NOMO-1 treated with DMSO at 0.1 percent for 48 hours (cell line): Measurements from ENCODE around the gene C6orf163.

Experiments
- DNase-seq: peaks from one replicate; lab custom pipeline; 2025; ENCODE audit not compliant: unreplicated experiment; lab: John Stamatoyannopoulos, UW

C6orf163 gene

DNA sequence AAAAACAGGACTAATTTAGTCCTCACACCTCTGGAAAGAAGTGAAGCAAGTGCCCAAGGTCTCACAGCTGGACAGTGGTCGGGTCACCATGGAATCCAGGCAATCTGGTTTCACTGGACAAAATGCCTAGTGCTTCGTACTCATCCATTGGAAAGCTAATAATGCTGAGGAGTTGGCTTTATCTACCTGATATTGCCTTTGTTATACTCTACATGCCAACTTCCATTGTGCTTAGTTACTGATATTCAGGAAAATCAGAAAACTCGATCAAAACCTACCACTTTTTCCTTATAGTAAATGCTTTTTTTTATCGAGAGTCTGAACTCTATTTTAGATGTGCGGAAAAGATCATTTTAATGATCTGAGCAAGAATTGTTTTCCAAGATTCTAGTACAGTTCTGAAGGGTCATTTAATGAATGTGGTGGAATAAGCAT is 64.1 kb downstream of the C6orf163 start:
- no peak for DNase-seq
